GOT3 (cell line): Measurements from ENCODE around the gene CHST15.

Experiments
- DNase-seq: peaks from one replicate; lab custom pipeline; 2025; ENCODE audit warnings: mixed read lengths; lab: John Stamatoyannopoulos, UW

CHST15 gene

DNA sequence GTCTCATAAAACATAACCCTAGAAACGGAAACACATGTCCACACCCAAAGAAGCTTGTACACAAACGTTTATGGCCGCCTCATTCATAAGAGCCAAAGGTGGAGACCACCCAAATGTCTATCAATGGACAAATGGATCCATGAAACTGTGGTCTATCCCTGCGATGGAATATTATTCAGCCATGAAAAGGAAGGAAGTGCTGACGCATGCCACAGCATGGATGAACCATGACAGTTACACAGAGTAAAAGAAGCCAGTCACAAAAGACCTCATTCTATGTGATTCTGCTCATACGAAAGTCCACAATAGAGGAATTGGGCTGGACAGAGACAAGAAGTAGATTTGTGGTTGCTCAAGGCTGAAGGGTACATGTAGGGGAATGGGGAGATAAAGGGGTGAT is 10.8 kb downstream of the CHST15 start:
- DNase-seq, result no peak

DNA sequence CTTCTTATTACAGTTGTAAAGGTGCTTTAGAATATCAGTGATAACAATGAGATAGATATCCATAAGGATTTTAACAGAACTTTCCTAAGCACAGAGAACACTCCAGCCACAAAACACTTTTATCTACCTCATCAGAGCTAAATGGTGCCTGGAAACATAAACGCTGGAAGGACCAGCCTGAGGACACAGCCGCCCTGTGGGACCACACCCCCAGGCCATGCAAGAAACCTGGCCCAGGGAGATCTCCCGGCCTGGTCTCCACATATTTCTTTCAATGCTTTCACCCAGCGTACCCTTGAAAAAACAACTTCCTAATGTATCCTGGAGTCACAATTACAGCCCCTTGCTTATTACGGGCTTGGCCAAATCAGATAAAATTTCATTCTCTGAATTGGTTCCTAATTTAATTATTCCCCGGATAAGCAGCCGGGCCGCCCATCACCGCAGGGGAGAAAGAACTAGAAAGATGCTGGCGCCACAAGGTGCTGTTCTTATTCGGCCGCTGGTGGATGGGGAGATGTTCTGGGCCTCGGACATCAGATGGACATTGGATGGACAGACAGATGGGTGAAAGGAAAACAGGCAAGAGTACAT is 11.8 kb downstream of the CHST15 start:
- DNase-seq, result no peak

GRCh38 chr10:124079864-124080263 is 13.5 kb downstream of the CHST15 start:
- no peak for DNase-seq

GRCh38 chr10:124078714-124079113 is 14.7 kb downstream of the CHST15 start:
- no peak for DNase-seq

- DNase-seq, result no peak
Observed at GRCh38 chr10:124078028-124078427, 15.4 kb downstream of the CHST15 start.

- no peak for DNase-seq
Observed at GRCh38 chr10:124077208-124077993, 16.0 kb downstream of the CHST15 start.

GRCh38 chr10:124076148-124076733 is 17.2 kb downstream of the CHST15 start:
- DNase-seq, result no peak

DNA sequence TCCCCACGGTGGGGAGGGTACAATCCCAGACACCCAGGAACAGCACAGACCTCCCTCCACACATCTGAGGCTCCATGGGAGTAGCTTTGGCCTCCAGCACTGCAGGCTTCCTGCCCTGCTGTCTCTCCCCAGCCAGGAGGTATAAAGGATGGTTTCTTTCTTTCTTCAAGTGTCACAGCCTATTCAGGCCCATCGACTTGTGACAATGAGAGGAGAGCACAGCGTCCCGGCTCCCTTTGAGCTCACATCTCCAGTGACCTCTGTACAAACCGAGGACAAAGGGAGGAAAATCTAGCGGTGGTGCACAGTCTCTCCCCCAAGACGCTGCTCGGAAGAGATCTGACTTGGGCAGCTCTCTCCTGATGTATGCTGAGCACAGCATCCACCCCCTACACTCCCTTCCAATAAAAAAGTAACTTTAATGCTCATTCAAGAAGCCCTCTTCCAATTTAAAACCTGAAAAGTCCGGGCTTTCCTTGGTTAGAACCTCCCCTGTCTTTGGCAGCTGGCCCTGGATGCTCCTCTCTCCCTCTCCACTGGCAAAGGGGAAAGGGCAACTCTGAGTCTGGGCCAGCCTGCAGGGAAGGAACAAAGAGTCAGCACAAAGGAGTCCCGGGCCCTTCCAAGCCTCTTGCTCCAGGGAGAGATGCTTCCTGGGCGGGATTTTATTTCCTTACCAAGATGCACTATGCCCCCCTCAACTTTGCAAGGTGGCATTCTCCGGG is 18.0 kb downstream of the CHST15 start:
- DNase-seq, result no peak

- DNase-seq, result no peak
Observed at GRCh38 chr10:124074501-124075109, 18.8 kb downstream of the CHST15 start.

DNA sequence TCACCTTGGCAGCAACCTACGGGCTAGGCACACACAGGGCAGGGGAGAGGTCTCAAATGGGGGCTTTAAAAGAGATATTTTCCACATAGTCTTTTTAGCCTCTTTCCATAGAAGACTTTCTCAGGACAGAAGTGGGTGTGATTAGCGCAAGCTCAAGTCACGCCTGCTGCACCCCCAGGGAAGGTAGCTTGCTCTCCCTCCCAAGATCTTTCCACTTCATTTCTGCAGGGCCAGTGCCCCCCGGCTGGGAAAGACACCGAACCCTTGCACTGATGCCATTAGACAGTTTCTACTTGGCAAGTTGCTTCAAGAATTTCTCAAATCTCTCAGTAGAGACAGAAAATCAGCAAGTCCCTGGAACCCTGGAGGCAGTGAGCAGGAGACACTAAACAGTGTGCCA is 19.4 kb downstream of the CHST15 start:
- DNase-seq, result no peak

GRCh38 chr10:124072541-124072940 is 20.9 kb downstream of the CHST15 start:
- DNase-seq, result no peak

GRCh38 chr10:124072106-124072505 is 21.3 kb downstream of the CHST15 start:
- DNase-seq, result no peak

GRCh38 chr10:124071141-124071540 is 22.3 kb downstream of the CHST15 start:
- no peak for DNase-seq

GRCh38 chr10:124070666-124071065 is 22.7 kb downstream of the CHST15 start:
- DNase-seq, result no peak

- DNase-seq, result no peak
Observed at GRCh38 chr10:124069341-124070264, 23.8 kb downstream of the CHST15 start.

GRCh38 chr10:124068929-124069328 is 24.5 kb downstream of the CHST15 start:
- no peak for DNase-seq

DNA sequence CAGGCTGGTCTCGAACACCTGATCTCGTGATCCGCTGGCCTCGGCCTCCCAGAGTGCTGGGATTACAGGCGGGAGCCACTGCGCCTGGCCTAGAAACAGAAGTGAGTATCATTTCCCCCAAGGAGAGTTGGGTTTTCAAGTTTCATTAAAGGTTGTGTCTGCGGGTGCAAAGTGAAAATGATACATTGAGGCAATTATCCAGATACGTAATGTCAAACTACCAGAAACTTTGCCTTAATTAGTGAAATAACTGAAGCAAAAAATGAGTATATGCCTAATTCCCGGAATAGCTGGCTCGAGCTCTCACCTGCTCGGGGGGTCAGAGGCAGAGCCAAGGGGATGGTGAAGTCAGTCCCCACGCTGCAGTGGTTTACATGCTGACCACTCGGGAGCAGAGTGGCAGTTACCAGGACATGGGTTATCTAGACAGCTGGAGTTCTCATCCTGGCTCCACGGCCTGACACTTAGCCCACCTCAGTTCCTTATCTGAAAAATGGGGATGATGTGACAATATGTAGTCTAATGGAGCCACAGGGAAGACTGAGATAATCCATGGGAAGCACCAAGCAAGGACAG is 25.5 kb downstream of the CHST15 start:
- no peak for DNase-seq

DNA sequence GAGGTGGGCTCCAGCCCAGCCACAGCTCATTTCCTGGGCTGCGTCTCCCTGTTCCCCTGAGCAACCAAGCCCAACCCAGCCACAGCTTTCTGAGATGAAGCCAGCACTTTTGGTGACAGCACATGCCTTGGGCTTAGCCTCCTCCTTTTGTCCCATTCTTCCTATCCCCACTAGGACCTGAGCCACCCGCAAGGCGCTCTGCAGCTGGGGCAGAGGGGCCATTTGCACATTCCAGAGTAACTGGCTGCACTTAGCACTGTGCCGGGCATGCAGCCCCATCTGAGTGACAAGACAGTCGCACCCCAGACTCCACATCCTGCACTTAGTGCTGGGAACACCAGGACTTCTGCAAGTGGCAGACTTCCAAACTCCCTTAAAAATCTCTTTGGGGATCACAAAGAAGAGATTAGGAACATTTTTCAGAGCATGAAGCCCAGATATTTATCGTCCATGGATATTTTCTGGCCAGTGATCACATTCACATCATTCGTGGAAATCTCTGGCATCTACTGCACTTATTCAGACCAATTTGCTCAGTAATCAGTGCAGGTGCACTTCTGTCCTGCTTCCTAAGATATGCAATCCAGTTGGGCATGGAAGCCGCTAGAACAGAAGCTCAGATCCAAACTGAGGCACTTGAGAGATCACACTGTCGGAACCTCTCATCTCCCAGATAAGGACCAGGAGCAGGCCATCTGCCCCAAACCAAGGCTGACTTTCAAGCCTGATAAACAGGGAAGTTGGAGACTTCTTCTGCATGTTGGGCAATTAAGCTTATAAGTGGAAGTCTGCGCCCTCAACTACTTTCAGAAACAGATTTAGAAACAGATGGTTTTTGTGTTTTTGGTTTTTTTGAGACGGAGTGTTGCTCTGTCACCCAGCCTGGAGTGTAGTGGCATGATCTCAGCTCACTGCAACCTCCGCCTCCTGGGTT is 26.4 kb downstream of the CHST15 start:
- no peak for DNase-seq

DNA sequence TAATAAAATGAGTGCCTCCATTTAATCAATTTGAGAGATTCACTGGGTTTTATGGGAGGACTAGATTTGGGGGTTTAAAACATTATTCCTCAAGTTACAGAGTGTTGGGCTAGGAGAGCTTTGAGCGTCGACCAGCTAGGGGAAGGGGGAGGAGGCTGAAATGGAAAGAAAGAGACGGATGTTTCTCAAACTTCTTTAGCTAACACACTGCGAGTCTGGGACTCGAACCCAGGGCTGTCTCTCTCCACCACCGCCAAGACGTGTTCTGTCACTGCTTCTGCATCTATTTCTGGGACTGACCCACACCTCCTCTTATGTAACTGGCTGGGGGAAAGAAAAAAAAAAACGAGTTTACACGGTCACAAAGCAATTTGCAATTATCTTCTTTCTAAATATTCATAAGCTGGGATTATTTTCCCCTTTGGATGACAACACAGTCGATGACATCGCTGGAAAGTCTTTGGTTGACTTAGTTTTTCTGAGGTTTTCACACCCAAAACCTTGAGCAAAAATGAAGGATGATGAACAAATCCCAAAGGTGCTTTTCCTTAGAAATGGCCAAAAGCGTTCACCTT is 27.2 kb downstream of the CHST15 start:
- no peak for DNase-seq
